Measurements from ENCODE around the gene FREY1. TPM values are rescaled to one million over a fixed set of nuclear protein-coding genes. Genes with fewer than 3 reads are reported as not detected.

FREY1 gene
- total and polyA plus RNA-seq, 9 of the 15 experiments (the other 6 are each of a cell fraction or from before 2014, with no cell fraction given): 0.25 to 1.5 (median 1.1) TPM; not detected in 5

GRCh38 chr11:45945397-45945999 is 38.4 kb upstream of the FREY1 start (continued):
- peak; percentile 52; the same call in 1 of the 2 replicates for TF ChIP-seq TCF3 (CRISPR knock-in tag; IDR thresholded peaks at IDR 0.05)
- no peak for TF ChIP-seq SMARCB1 (IDR thresholded peaks at IDR 0.05; ENCODE audit: insufficient read length, low read depth)
- no peak for TF ChIP-seq TGIF2 (CRISPR knock-in tag; IDR thresholded peaks at IDR 0.05)
- TF ChIP-seq CBX3 (IDR thresholded peaks at IDR 0.05; ENCODE audit: borderline replicate concordance in 1 of 2, low read length in 2 of 2): no peak
- no peak for TF ChIP-seq SETDB1 (IDR thresholded peaks at IDR 0.05; ENCODE audit: low read length)
- no peak for TF ChIP-seq MYNN (IDR thresholded peaks at IDR 0.05)
- TF ChIP-seq MYNN (CRISPR knock-in tag; IDR thresholded peaks at IDR 0.05): no peak
- TF ChIP-seq NBN (IDR thresholded peaks at IDR 0.05; ENCODE audit: low read depth): no peak
- no peak for TF ChIP-seq SIX5 (IDR thresholded peaks at IDR 0.05; ENCODE audit: borderline replicate concordance in 1 of 2, insufficient read depth in 1 of 2, low read depth in 1 of 2, low read length in 2 of 2)

- no peaks in the 10 kb centered on the region for H3K27me3 ChIP-seq (ENCODE audit: control insufficient read depth in 2 of 2, insufficient read depth in 2 of 2, low read length in 2 of 2)
- in situ Hi-C loops (cut with MboI) (no loop called here), intact Hi-C loops (cut with micrococcal nuclease) (loop anchor here (10.0 kb wide), 1 partner anchor 68 kb away; no protein-coding TSS in a partner anchor)
- no peak overlapping the region for H3K27ac ChIP-seq (ENCODE audit: extremely low read depth, low read depth, low read length)
- BruUV-seq (replicated peaks): no TSS peak
- H3K9ac ChIP-seq (ENCODE audit: insufficient read depth in 1 of 2, low read depth in 2 of 2, low read length in 2 of 2): no peak overlapping the region
- FAIRE-seq (no peak), ATAC-seq (no peak), DNase-seq (ENCODE audit: extremely low read depth in 1 of 4, low spot score in 3 of 4) (no peak)
- H3K4me2 ChIP-seq (ENCODE audit: insufficient read depth, low read length): no peak overlapping the region
- ChIA-PET CTCF (ENCODE audit: low intra/inter-chr PET ratio) (no interaction called here), POLR2A (interaction anchor here (1.1 to 1.7 kb wide), 3 partner anchors 13 to 64 kb away, joined by 3 to 5 read pairs (median 4); partner anchors contain the start of gene LARGE2)
- H3K79me2 ChIP-seq (ENCODE audit: control insufficient read depth, insufficient read depth, low read length): no peaks in the 10 kb centered on the region
- H3K4me1 ChIP-seq (replicated peaks in 1 of 2; ENCODE audit: control insufficient read depth in 2 of 2, insufficient read depth in 2 of 2, low read length in 2 of 2): peaks cover 0 to 8% of the 10 kb centered on the region in 2 experiments; a peak in 3 of 5 replicates
- H3K9me1 ChIP-seq (ENCODE audit: control insufficient read depth, insufficient read depth, low read length): no peaks in the 10 kb centered on the region
- H4K20me1 ChIP-seq (replicated peaks; ENCODE audit: control insufficient read depth, insufficient read depth, low read length): no peaks in the 10 kb centered on the region
- no peak overlapping the region for H3K4me3 ChIP-seq
- no peaks in the 10 kb centered on the region for H3K9me3 ChIP-seq (replicated peaks; ENCODE audit: control insufficient read depth, insufficient read depth, low read depth, low read length)
- H3K36me3 ChIP-seq (ENCODE audit: control insufficient read depth, insufficient read depth, low read length): peaks cover 21% of the 10 kb centered on the region; the same call in 2 of the 3 replicates
- no peak overlapping the region for H2AFZ ChIP-seq (ENCODE audit: low read depth, low read length)
- 78% methylated on average over 4 of the region's 4 CpGs for WGBS (ENCODE audit: insufficient coverage, low coverage, missing lambda C conversion rate)
- no peak for TF ChIP-seq TAF15 (IDR thresholded peaks at IDR 0.05; ENCODE audit: low read depth, low read length)
- no peak for TF ChIP-seq CHD4 (IDR thresholded peaks at IDR 0.05; ENCODE audit: insufficient read depth, insufficient replicate concordance, low read depth, low read length, poor library complexity, severe bottlenecking)
- no peak for TF ChIP-seq HOXB6 (CRISPR knock-in tag; IDR thresholded peaks at IDR 0.05; ENCODE audit: borderline replicate concordance)
- no peak for TF ChIP-seq FOSL1 (tag; conservative IDR thresholded peaks at IDR 0.05)
- no peak for TF ChIP-seq CTCFL (IDR thresholded peaks at IDR 0.05; ENCODE audit: borderline replicate concordance, insufficient read depth, low read depth, low read length, poor library complexity, severe bottlenecking)
- no peak for TF ChIP-seq POLR3G (IDR thresholded peaks at IDR 0.05; ENCODE audit: extremely low read depth, insufficient read length, insufficient replicate concordance)
- TF ChIP-seq ZNF263 (CRISPR knock-in tag; IDR thresholded peaks at IDR 0.05; ENCODE audit: borderline replicate concordance): no peak
- no peak for TF ChIP-seq DPF2 (IDR thresholded peaks at IDR 0.05)
- no peak for TF ChIP-seq JUND (IDR thresholded peaks at IDR 0.05; ENCODE audit: borderline replicate concordance, low read depth, low read length)
- TF ChIP-seq JUND (tag; IDR thresholded peaks at IDR 0.05; ENCODE audit: borderline replicate concordance, low read depth, low read length): no peak
Measured at GRCh38 chr11:45942381-45942780, 35.3 kb upstream of the FREY1 start.

Measured in K562 (cell line).